ENCODE data around the gene FOSL1.

Gene FOSL1

GRCh38 chr11:65885231-65885630, 15.0 kb downstream of the FOSL1 start:
- peak in 1 of 10 donors; percentile 24 for DNase-seq
- intact Hi-C loops (cut with DNase I) = loop anchor here (2.0 kb wide), 1 partner anchor 104 kb away; no protein-coding TSS in a partner anchor

- peak; percentile 59 to 97 (median 80) for DNase-seq
- intact Hi-C loops (cut with DNase I) = loop anchor here (2.0 kb wide), 1 partner anchor 104 kb away; no protein-coding TSS in a partner anchor
Measured at GRCh38 chr11:65884716-65885092, 15.5 kb downstream of the FOSL1 start.

- intact Hi-C loops (cut with DNase I) = loop anchor here (2.0 kb wide), 1 partner anchor 105 kb away; no protein-coding TSS in a partner anchor
- DNase-seq = peak in 2 of 10 donors; percentile 45 to 56
Measured at GRCh38 chr11:65883786-65884715, 16.1 kb downstream of the FOSL1 start.

- intact Hi-C loops (cut with DNase I) = no loop called here
- peak in 2 of 10 donors; percentile 40 to 46 for DNase-seq
Measured at GRCh38 chr11:65883058-65883761, 17.0 kb downstream of the FOSL1 start.

GRCh38 chr11:65882120-65883057, 17.8 kb downstream of the FOSL1 start:
- peak in 2 of 10 donors; percentile 58 to 62 for DNase-seq
- intact Hi-C loops (cut with DNase I) = no loop called here

GRCh38 chr11:65880844-65881421, 19.3 kb downstream of the FOSL1 start:
- DNase-seq = peak in 2 of 10 donors; percentile 37 to 54
- intact Hi-C loops (cut with DNase I) = no loop called here

GRCh38 chr11:65880027-65880426, 20.2 kb downstream of the FOSL1 start:
- intact Hi-C loops (cut with DNase I) = no loop called here
- DNase-seq = peak in 2 of 10 donors; percentile 24 to 33

- peak in 2 of 10 donors; percentile 54 to 75 for DNase-seq
- intact Hi-C loops (cut with DNase I) = no loop called here
Measured at GRCh38 chr11:65879617-65880016, 20.6 kb downstream of the FOSL1 start, which contains the start of gene CTSW. Gene CTSW, plus strand, starts transcription at chr11:65879837. Its CDS starts 18 bp downstream, at chr11:65879855.

GRCh38 chr11:65873318-65874156, 26.7 kb downstream of the FOSL1 start:
- DNase-seq = peak; percentile 83 to 99 (median 92)
- intact Hi-C loops (cut with DNase I) = no loop called here

GRCh38 chr11:65872586-65873317, 27.4 kb downstream of the FOSL1 start, which contains the start of gene EFEMP2:
Gene EFEMP2, minus strand, starts transcription at chr11:65872800. Its CDS starts 446 bp downstream, at chr11:65872354.
- intact Hi-C loops (cut with DNase I) = no loop called here
- DNase-seq = peak in 3 of 10 donors; percentile 75 to 89 (median 76)

- DNase-seq = peak in 2 of 10 donors; percentile 75 to 80
- intact Hi-C loops (cut with DNase I) = no loop called here
Measured at GRCh38 chr11:65871811-65872548, 28.2 kb downstream of the FOSL1 start.

- intact Hi-C loops (cut with DNase I) = no loop called here
- DNase-seq = peak in 2 of 10 donors; percentile 46 to 51
Measured at GRCh38 chr11:65870706-65871681, 29.2 kb downstream of the FOSL1 start.

GRCh38 chr11:65870307-65870658, 29.9 kb downstream of the FOSL1 start:
- peak in 2 of 10 donors; percentile 55 to 64 for DNase-seq
- intact Hi-C loops (cut with DNase I) = no loop called here

GRCh38 chr11:65869643-65870306, 30.4 kb downstream of the FOSL1 start:
- intact Hi-C loops (cut with DNase I) = no loop called here
- peak in 2 of 10 donors; percentile 47 to 75 for DNase-seq

GRCh38 chr11:65868907-65869306, 31.3 kb downstream of the FOSL1 start:
- intact Hi-C loops (cut with DNase I) = no loop called here
- peak in 1 of 10 donors; percentile 6 for DNase-seq
